HG03064 (cell line): ENCODE results near the gene SLC38A1.

Source experiments
- ATAC-seq: cut with Tn5 transposase; IDR thresholded peaks from one replicate; pipeline ENCODE4 v1.9.1; 2021; ENCODE audit warnings: low read depth; ENCODE audit not compliant: unreplicated experiment

Gene SLC38A1

GRCh38 chr12:46147144-46147543 lies 121.7 kb downstream of the SLC38A1 start:
- ATAC-seq, result no peak

GRCh38 chr12:46145881-46146280 lies 123.0 kb downstream of the SLC38A1 start:
- ATAC-seq, result no peak

- ATAC-seq, result no peak
Observed at GRCh38 chr12:46144433-46144832, 124.4 kb downstream of the SLC38A1 start.

GRCh38 chr12:46136249-46136648 lies 132.6 kb downstream of the SLC38A1 start:
- no peak for ATAC-seq

GRCh38 chr12:46135750-46136149 lies 133.1 kb downstream of the SLC38A1 start:
- ATAC-seq, result no peak

- ATAC-seq, result no peak
Observed at GRCh38 chr12:46134852-46135251, 134.0 kb downstream of the SLC38A1 start.

GRCh38 chr12:46134205-46134811 lies 134.5 kb downstream of the SLC38A1 start:
- no peak for ATAC-seq

- no peak for ATAC-seq
Observed at GRCh38 chr12:46133751-46134150, 135.1 kb downstream of the SLC38A1 start.
